ENCODE results near the gene SFTPA2.

GRCh38 chr10:79595510-79595909 is 35.3 kb upstream of the SFTPA2 start:
- TF ChIP-seq CTCF (IDR thresholded peaks at IDR 0.05) (no peak), SIN3A (IDR thresholded peaks at IDR 0.05; ENCODE audit: borderline replicate concordance, insufficient read depth, low read depth, low read length) (no peak), REST (IDR thresholded peaks at IDR 0.05; ENCODE audit: insufficient read depth in 1 of 2, low read depth in 2 of 2, low read length in 1 of 2) (no peak), POLR2AphosphoS5 (IDR thresholded peaks at IDR 0.05; ENCODE audit: low read depth, low read length) (no peak)
